Heart left ventricle (tissue), 16 donors: ENCODE results near the gene GHR. TPM values are rescaled to one million over a fixed set of nuclear protein-coding genes. Genes with fewer than 3 reads are reported as not detected.

Source experiments
- ATAC-seq, 4 donors: fragments of 200-7000 bp; cut with Tn5 transposase; one replicate each; pipeline ENCODE4 v1.9.1; 2020 to 2022; ENCODE audit warnings: moderate library complexity in 4 of 4, mild to moderate bottlenecking in 3 of 4, moderate number of reproducible peaks in 1 of 4
- DNase-seq, 5 donors: peaks; one replicate each; pipeline ENCODE4 v3.0.0-alpha.2; 2020
- H3K27ac ChIP-seq, 12 donors: fragments of 200-600 bp; sonication (generic) in 4 of 12; one replicate each; pipeline versions ENCODE4 v1.5.0 to v1.8.0; 2016 to 2022; ENCODE audit warnings: mild to moderate bottlenecking in 2 of 12
- H3K27me3 ChIP-seq, 9 donors: fragments of 200-600 bp; sonication (generic) in 2 of 9; one replicate each; pipeline versions ENCODE4 v1.5.1 to v1.8.0; 2016 to 2022; ENCODE audit warnings: mild to moderate bottlenecking in 3 of 9
- H3K36me3 ChIP-seq, 9 donors: fragments of 200-600 bp; sonication (generic) in 2 of 9; one replicate each; pipeline versions ENCODE4 v1.5.0 to v1.8.0; 2018 to 2022; ENCODE audit warnings: mild to moderate bottlenecking in 2 of 9
- H3K4me1 ChIP-seq, 12 donors: fragments of 200-600 bp; sonication (generic) in 4 of 12; one replicate each; pipeline versions ENCODE4 v1.5.0 to v1.8.0; 2016 to 2022; ENCODE audit warnings: mild to moderate bottlenecking in 3 of 12
- H3K4me3 ChIP-seq, 12 donors: fragments of 200-600 bp; sonication (generic) in 4 of 12; one replicate each; pipeline versions ENCODE4 v1.5.0 to v1.8.0; 2017 to 2022; ENCODE audit warnings: mild to moderate bottlenecking in 9 of 12, moderate library complexity in 4 of 12
- H3K9me3 ChIP-seq, 12 donors: fragments of 200-600 bp; sonication (generic) in 4 of 12; one replicate each; pipeline versions ENCODE4 v1.5.0 to v1.8.0; 2016 to 2022; ENCODE audit warnings: mild to moderate bottlenecking in 1 of 12
- CTCF ChIP-seq, 12 donors: fragments of 200-600 bp; sonication (generic) in 4 of 12; IDR thresholded peaks; one replicate each; pipeline versions ENCODE4 v1.5.0 to v1.8.0; 2018 to 2022; ENCODE audit warnings: antibody characterized with exemption in 12 of 12, mild to moderate bottlenecking in 5 of 12
- POLR2A ChIP-seq, 2 donors: fragments of 450-650 bp; IDR thresholded peaks; one replicate each; pipeline ENCODE4 v1.6.1; 2017; ENCODE audit warnings: antibody characterized with exemption in 2 of 2, mild to moderate bottlenecking in 2 of 2, moderate library complexity in 2 of 2
- WGBS, 4 donors: extraction: QIAGEN DNeasy Blood & Tissue Kit in 2 of 4; methylation state at CpG; one replicate each; pipeline versions ENCODE4 v1.1.5 to v1.1.7; 2013 to 2018; 5-methylcytosine and 5-hydroxymethylcytosine counted together
- intact Hi-C, 10 donors: fragments of 100-400 bp; cut with DNase I; formaldehyde crosslinking; loops; one replicate each; pipeline versions ENCODE4 v1.11.1 to v1.14.2; 2022
- polyA plus RNA-seq, 2 donors: library from polyadenylated mRNA; stranded (reverse); fragments of 200-250 nt; gene quantifications; one replicate each; pipeline ENCODE4 v1.2.3, GENCODE V29; 2013
- total RNA-seq, 9 donors: library from RNA; depleted of rRNA in 2 of 9; stranded (reverse); fragments of >200 nt in 2 of 9; fragmentation: NEBNext Ultra II Directional in 3 of 9; extraction: Animal tissue kit (Norgen Biotek cat#: 25700) in 3 of 9; gene quantifications; one replicate each; pipeline versions ENCODE4 v1.1.0 to v1.2.4, GENCODE V29; 2016 to 2023
- donor health status: ischemic (EF 13 %, LVEDD 7.1; RV severe dilation, severe dysfunction).
- donor health status: healthy with polysubstance abuse.
- donor health status: DM: no; HTN: yes; CAD: no.
- donor health status: DM: no; HTN: no; CAD: no.
- donor health status: ischemic (EF 25% LVEDD 6.9; RV normal size, moderate dysfunction).
- donor health status: ischemic (EF 25% LVEDD 5.7; RV mildly dilated, moderate dysfunction).
- donor health status: healthy.
- donor health status: DM: yes; HTN: yes; CAD: no.
- donor health status: ischemic (EF 35%, LVEDD 5.7; RV mildly dilated, moderate dysfunction).
- donor health status: nonischemic (EF 11% LVEDD 7.7; RV severe dilation, severe dysfunction).
- donor health status: DM: yes; HTN: yes; CAD: no.
- donor health status: PGD.
- donor health status: ischemic (EF 29% LVEDD 5.4; RV normal size, mild dysfunction).
- donor health status: nonischemic (EF 23%, LVEDD 6.1; RV moderate dilation, normal function).

GHR gene
- total and polyA plus RNA-seq, 11 donors: 3.4 to 23.2 (median 11.3) TPM

GRCh38 chr5:42419294-42419693, 3.9 kb upstream of the GHR start:
- H3K9me3 ChIP-seq: peaks cover 0 to 3% (median 0%) of the 10 kb centered on the region in 12 donors
- TF ChIP-seq POLR2A (IDR thresholded peaks at IDR 0.05) (no peak), CTCF (IDR thresholded peaks at IDR 0.05) (no peak)
- 86 to 92% (median 89%) methylated on average over 1 of the region's 1 CpG for WGBS, 4 donors
- DNase-seq (no peak), ATAC-seq (no peak)
- H3K27me3 ChIP-seq: peaks cover 0 to 4% (median 0%) of the 10 kb centered on the region in 9 donors
- intact Hi-C loops: no loop called here
- no peak overlapping the region for H3K4me3 ChIP-seq
- no peaks in the 10 kb centered on the region for H3K36me3 ChIP-seq
- peaks cover 0 to 11% (median 6%) of the 10 kb centered on the region in 12 donors for H3K4me1 ChIP-seq
- H3K27ac ChIP-seq: no peak overlapping the region

- no peaks in the 10 kb centered on the region for H3K36me3 ChIP-seq
- H3K27ac ChIP-seq: peak overlapping the region; percentile 12 to 94 (median 84)
- H3K4me3 ChIP-seq: peak overlapping the region in 11 of 12 donors; percentile 52 to 85 (median 71)
- no peak for DNase-seq
- intact Hi-C loops: loop anchor here (1.0 to 10.0 kb wide), 18 partner anchors 72 to 558 kb away; no protein-coding TSS in a partner anchor
- H3K27me3 ChIP-seq: peaks cover 0 to 9% (median 0%) of the 10 kb centered on the region in 9 donors
- TF ChIP-seq CTCF (IDR thresholded peaks at IDR 0.05): no peak
- TF ChIP-seq POLR2A (IDR thresholded peaks at IDR 0.05): no peak
- H3K4me1 ChIP-seq: peaks cover 0 to 31% (median 16%) of the 10 kb centered on the region in 12 donors
- no peaks in the 10 kb centered on the region for H3K9me3 ChIP-seq
- WGBS, 4 donors: 7 to 26% (median 19%) methylated on average over 7 of the region's 7 CpGs
- peak in 2 of 4 donors; percentile 3 to 7 for ATAC-seq
These were observed 471 bp upstream of the GHR start for GRCh38 chr5:42422656-42423280.

GRCh38 chr5:42426016-42426415, 2.8 kb downstream of the GHR start:
- intact Hi-C loops: loop anchor here in 9 of 10 donors (5.0 to 10.0 kb wide), 7 partner anchors 69 to 561 kb away; no protein-coding TSS in a partner anchor
- H3K4me1 ChIP-seq: peaks cover 0 to 31% (median 16%) of the 10 kb centered on the region in 12 donors
- peaks cover 0 to 9% (median 0%) of the 10 kb centered on the region in 9 donors for H3K27me3 ChIP-seq
- TF ChIP-seq POLR2A (IDR thresholded peaks at IDR 0.05): no peak
- no peak for TF ChIP-seq CTCF (IDR thresholded peaks at IDR 0.05)
- ATAC-seq (no peak), DNase-seq (no peak)
- H3K27ac ChIP-seq: no peak overlapping the region
- no peak overlapping the region for H3K4me3 ChIP-seq
- H3K9me3 ChIP-seq: no peaks in the 10 kb centered on the region
- 71 to 79% (median 75%) methylated on average over 3 of the region's 3 CpGs for WGBS, 4 donors
- no peaks in the 10 kb centered on the region for H3K36me3 ChIP-seq

- H3K27ac ChIP-seq: no peak overlapping the region
- no peak for DNase-seq
- peaks cover 0 to 5% (median 0%) of the 10 kb centered on the region in 9 donors for H3K27me3 ChIP-seq
- no peak for ATAC-seq
- WGBS, 4 donors: 95 to 99% (median 97%) methylated on average over 1 of the region's 1 CpG
- peaks cover 0 to 30% (median 11%) of the 10 kb centered on the region in 12 donors for H3K4me1 ChIP-seq
- no peak overlapping the region for H3K4me3 ChIP-seq
- TF ChIP-seq POLR2A (IDR thresholded peaks at IDR 0.05) (no peak), CTCF (IDR thresholded peaks at IDR 0.05) (no peak)
- H3K9me3 ChIP-seq: no peaks in the 10 kb centered on the region
- intact Hi-C loops: loop anchor here in 9 of 10 donors (5.0 to 10.0 kb wide), 7 partner anchors 65 to 565 kb away; no protein-coding TSS in a partner anchor
- H3K36me3 ChIP-seq: no peaks in the 10 kb centered on the region
These were observed 6.5 kb downstream of the GHR start for GRCh38 chr5:42429694-42430093.
